HG03432 (cell line): ENCODE results near the gene P2RX4.
"Not testable (repeated sequence)": the region's sequence is repeated elsewhere in the genome, so short reads cannot be mapped to it uniquely, and the experiment has no call there.

Experiments
- ATAC-seq: cut with Tn5 transposase; IDR thresholded peaks from one replicate; pipeline ENCODE4 v1.9.1; 2021; ENCODE audit warnings: mild to moderate bottlenecking, moderate library complexity; ENCODE audit not compliant: unreplicated experiment

P2RX4 gene

GRCh38 chr12:121264951-121265515 is 55.1 kb downstream of the P2RX4 start:
- ATAC-seq = no peak

- ATAC-seq = no peak
Measured at GRCh38 chr12:121267822-121268221, 57.9 kb downstream of the P2RX4 start.

GRCh38 chr12:121273364-121273896 is 63.5 kb downstream of the P2RX4 start:
- ATAC-seq = no peak

GRCh38 chr12:121274036-121274763 is 64.3 kb downstream of the P2RX4 start:
- no peak for ATAC-seq

- ATAC-seq = no peak
Measured at GRCh38 chr12:121277374-121277759, 67.4 kb downstream of the P2RX4 start.

- ATAC-seq = no peak
Measured at GRCh38 chr12:121278169-121279070, 68.5 kb downstream of the P2RX4 start.

- no peak for ATAC-seq
Measured at GRCh38 chr12:121279071-121279375, 69.1 kb downstream of the P2RX4 start.

GRCh38 chr12:121279507-121279915 is 69.6 kb downstream of the P2RX4 start:
- ATAC-seq = no peak

GRCh38 chr12:121280531-121280930 is 70.6 kb downstream of the P2RX4 start:
- ATAC-seq = not testable (repeated sequence)

- ATAC-seq = not testable (repeated sequence)
Measured at GRCh38 chr12:121281116-121281515, 71.2 kb downstream of the P2RX4 start.

- ATAC-seq = no peak
Measured at GRCh38 chr12:121282072-121282742, 72.3 kb downstream of the P2RX4 start.

- not testable (repeated sequence) for ATAC-seq
Measured at GRCh38 chr12:121282910-121283309, 73.0 kb downstream of the P2RX4 start.

- no peak for ATAC-seq
Measured at GRCh38 chr12:121283388-121283787, 73.5 kb downstream of the P2RX4 start.
